Measurements from ENCODE around the gene FSD2. TPM values are rescaled to one million over a fixed set of nuclear protein-coding genes. Genes with fewer than 3 reads are reported as not detected.

FSD2 gene
- total and polyA plus RNA-seq, 2 of the 8 experiments (the other 6 are each of a cell fraction or from before 2014, with no cell fraction given) = 0.02 TPM; not detected in 1

GRCh38 chr15:82850731-82851130, 44.9 kb upstream of the FSD2 start:
- H4K5ac ChIP-seq (ENCODE audit: insufficient read length, low read depth, low read length) = no peak overlapping the region
- no peaks in the 10 kb centered on the region for H3K36me3 ChIP-seq (ENCODE audit: control insufficient read depth in 2 of 4, insufficient read depth in 4 of 4, low read length in 3 of 4)
- ChIA-PET CTCF (ENCODE audit: partially characterized antibody) (interaction anchor here (0.6 to 2.4 kb wide), 13 partner anchors 10 to 267 kb away, joined by 3 to 12 read pairs (median 4); partner anchors contain the start of gene C15orf40), POLR2A (ENCODE audit: partially characterized antibody) (no interaction called here)
- H3K18ac ChIP-seq (ENCODE audit: extremely low read depth, low read length) = no peak overlapping the region
- H3K9me3 ChIP-seq (ENCODE audit: insufficient read depth in 2 of 2, low read depth in 1 of 2, low read length in 1 of 2) = no peaks in the 10 kb centered on the region
- H2BK5ac ChIP-seq (ENCODE audit: low read depth, low read length) = no peak overlapping the region
- no peak overlapping the region for H2BK20ac ChIP-seq (ENCODE audit: low read length)
- H3K9ac ChIP-seq (replicated peaks in 1 of 4; ENCODE audit: extremely low read depth in 1 of 4, low read depth in 3 of 4, low read length in 3 of 4) = no peak overlapping the region
- no peak overlapping the region for H3K4me2 ChIP-seq (ENCODE audit: insufficient read depth in 1 of 2, low read depth in 2 of 2, low read length in 2 of 2)
- no peak overlapping the region for H3K56ac ChIP-seq (replicated peaks; ENCODE audit: insufficient read length, low read depth, low read length)
- H3K23me2 ChIP-seq (ENCODE audit: low read depth, low read length) = no peaks in the 10 kb centered on the region
- H4K20me1 ChIP-seq (replicated peaks in 1 of 2; ENCODE audit: control insufficient read depth in 1 of 2, insufficient read depth in 2 of 2, low read length in 2 of 2) = no peaks in the 10 kb centered on the region
- no peak overlapping the region for H3K14ac ChIP-seq (ENCODE audit: insufficient read length)
- WGBS, 2 experiments (ENCODE audit: extremely low coverage in 1 of 2, insufficient coverage in 1 of 2, insufficient read length in 1 of 2, insufficient replicate concordance in 2 of 2, low coverage in 1 of 2, low lambda C conversion rate in 2 of 2, missing lambda C conversion rate in 1 of 2) = 88% methylated on average over 7 of the region's 7 CpGs; no CpG with 5 or more reads in 1 of the 2 experiments
- no peak overlapping the region for H3K4ac ChIP-seq (replicated peaks; ENCODE audit: insufficient read length, low read depth, low read length)
- H2AFZ ChIP-seq (ENCODE audit: low read length) = no peak overlapping the region
- no peak overlapping the region for H4K8ac ChIP-seq (ENCODE audit: extremely low read depth, insufficient read depth, low read length)
- H2BK120ac ChIP-seq (replicated peaks; ENCODE audit: low read depth, low read length) = no peak overlapping the region
- no peak overlapping the region for H2AK5ac ChIP-seq (ENCODE audit: low read depth, low read length)
- no peak overlapping the region for H2BK12ac ChIP-seq (ENCODE audit: low read depth, low read length)
- no peaks in the 10 kb centered on the region for H3K79me1 ChIP-seq (ENCODE audit: low read depth, low read length)
- FAIRE-seq (no peak), DNase-seq (ENCODE audit: low read depth in 1 of 2, low spot score in 2 of 2) (no peak)
- no peak overlapping the region for H3K4me3 ChIP-seq (ENCODE audit: extremely low read depth in 1 of 4, insufficient read depth in 2 of 4, low read depth in 3 of 4, low read length in 4 of 4)
- H3K27ac ChIP-seq (ENCODE audit: low read depth, low read length) = no peak overlapping the region
- no peaks in the 10 kb centered on the region for H3K79me2 ChIP-seq (ENCODE audit: control insufficient read depth in 1 of 2, insufficient read depth in 2 of 2, low read length in 2 of 2)
- TF ChIP-seq JUND (IDR thresholded peaks at IDR 0.05; ENCODE audit: low read length) (no peak), SAP30 (IDR thresholded peaks at IDR 0.05; ENCODE audit: insufficient read depth, insufficient replicate concordance, low read length) (no peak), CREB1 (IDR thresholded peaks at IDR 0.05) (no peak), TCF12 (IDR thresholded peaks at IDR 0.05; ENCODE audit: low read depth, low read length) (no peak), SIN3A (conservative IDR thresholded peaks at IDR 0.05 in 1 of 2, IDR thresholded peaks at IDR 0.05 in 1 of 2; ENCODE audit: low read depth in 1 of 2, low read length in 2 of 2) (no peak), SIX5 (IDR thresholded peaks at IDR 0.05; ENCODE audit: low read depth, low read length) (no peak), SP4 (IDR thresholded peaks at IDR 0.05; ENCODE audit: low read length) (no peak), RXRA (IDR thresholded peaks at IDR 0.05; ENCODE audit: insufficient read depth, low read depth, low read length) (no peak), SP1 (IDR thresholded peaks at IDR 0.05; ENCODE audit: low read depth, low read length) (no peak), CHD1 (IDR thresholded peaks at IDR 0.05; ENCODE audit: low read depth, low read length) (no peak), ATF3 (IDR thresholded peaks at IDR 0.05; ENCODE audit: insufficient read depth, low read depth, low read length) (no peak), TBP (IDR thresholded peaks at IDR 0.05; ENCODE audit: low read depth, low read length) (no peak), E2F6 (IDR thresholded peaks at IDR 0.05) (no peak), FOSL1 (IDR thresholded peaks at IDR 0.05; ENCODE audit: insufficient read depth, low read depth, low read length) (no peak)
- no peak overlapping the region for H3K23ac ChIP-seq (ENCODE audit: insufficient read length)
- H3K27me3 ChIP-seq (replicated peaks in 1 of 4; ENCODE audit: control insufficient read depth in 3 of 4, extremely low read depth in 1 of 4, insufficient read depth in 3 of 4, low read length in 3 of 4) = no peaks in the 10 kb centered on the region
- peaks cover 0 to 7% (median 3%) of the 10 kb centered on the region in 4 experiments; a peak in 5 of 7 replicates for H3K4me1 ChIP-seq (replicated peaks in 1 of 4; ENCODE audit: control insufficient read depth in 3 of 4, insufficient read depth in 4 of 4, low read length in 3 of 4)
- no peak overlapping the region for H2BK15ac ChIP-seq (ENCODE audit: low read length)
- no peak overlapping the region for H4K91ac ChIP-seq (replicated peaks; ENCODE audit: insufficient read length, low read length)
